ENCODE measurements around the gene ANKLE2.

- TF ChIP-seq EP300 (IDR thresholded peaks at IDR 0.05; ENCODE audit: borderline replicate concordance in 1 of 2, control insufficient read depth in 1 of 2, low read depth in 2 of 2, low read length in 2 of 2) (no peak), FOXM1 (IDR thresholded peaks at IDR 0.05; ENCODE audit: low read depth, low read length) (no peak), NRF1 (conservative IDR thresholded peaks at IDR 0.05; ENCODE audit: low read depth, low read length) (no peak), E2F4 (IDR thresholded peaks at IDR 0.05; ENCODE audit: low read depth, low read length) (no peak), YY1 (IDR thresholded peaks at IDR 0.05; ENCODE audit: low read depth, low read length) (no peak), ETV6 (conservative IDR thresholded peaks at IDR 0.05 in 1 of 2, IDR thresholded peaks at IDR 0.05 in 1 of 2; ENCODE audit: borderline replicate concordance in 1 of 2, low read depth in 1 of 2) (no peak)
- TF ChIP-seq, protein P1, sequence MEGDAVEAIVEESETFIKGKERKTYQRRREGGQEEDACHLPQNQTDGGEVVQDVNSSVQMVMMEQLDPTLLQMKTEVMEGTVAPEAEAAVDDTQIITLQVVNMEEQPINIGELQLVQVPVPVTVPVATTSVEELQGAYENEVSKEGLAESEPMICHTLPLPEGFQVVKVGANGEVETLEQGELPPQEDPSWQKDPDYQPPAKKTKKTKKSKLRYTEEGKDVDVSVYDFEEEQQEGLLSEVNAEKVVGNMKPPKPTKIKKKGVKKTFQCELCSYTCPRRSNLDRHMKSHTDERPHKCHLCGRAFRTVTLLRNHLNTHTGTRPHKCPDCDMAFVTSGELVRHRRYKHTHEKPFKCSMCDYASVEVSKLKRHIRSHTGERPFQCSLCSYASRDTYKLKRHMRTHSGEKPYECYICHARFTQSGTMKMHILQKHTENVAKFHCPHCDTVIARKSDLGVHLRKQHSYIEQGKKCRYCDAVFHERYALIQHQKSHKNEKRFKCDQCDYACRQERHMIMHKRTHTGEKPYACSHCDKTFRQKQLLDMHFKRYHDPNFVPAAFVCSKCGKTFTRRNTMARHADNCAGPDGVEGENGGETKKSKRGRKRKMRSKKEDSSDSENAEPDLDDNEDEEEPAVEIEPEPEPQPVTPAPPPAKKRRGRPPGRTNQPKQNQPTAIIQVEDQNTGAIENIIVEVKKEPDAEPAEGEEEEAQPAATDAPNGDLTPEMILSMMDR (IDR thresholded peaks at IDR 0.05 in 2 of 3, conservative IDR thresholded peaks at IDR 0.05 in 1 of 3; ENCODE audit: control insufficient read depth in 2 of 3, extremely low read depth in 1 of 3, insufficient read depth in 1 of 3, low read depth in 3 of 3, low read length in 3 of 3), result no peak
Observed at GRCh38 chr12:132739600-132740312, 21.9 kb downstream of the ANKLE2 start.
